Vagina (tissue), 2 donors: ENCODE measurements around the gene MNAT1. TPM values are rescaled to one million over a fixed set of nuclear protein-coding genes. Genes with fewer than 3 reads are reported as not detected.

Source experiments
- DNase-seq, 2 donors: peaks; one replicate each; pipeline ENCODE4 v3.0.0-alpha.2; 2017; ENCODE audit errors: extremely low spot score in 2 of 2
- H3K27ac ChIP-seq: fragments of 200-600 bp; sonication (generic); one replicate; pipeline ENCODE4 v1.5.1; 2019
- H3K27me3 ChIP-seq: fragments of 200-600 bp; sonication (generic); one replicate; pipeline ENCODE4 v1.5.1; 2019
- H3K36me3 ChIP-seq, 2 donors: fragments of 200-600 bp; sonication (generic); one replicate each; pipeline ENCODE4 v1.5.1; 2017 to 2019
- H3K4me1 ChIP-seq: fragments of 200-600 bp; sonication (generic); one replicate; pipeline ENCODE4 v1.5.1; 2019
- H3K4me3 ChIP-seq, 2 donors: fragments of 200-600 bp; sonication (generic); 1 replicate in 1 of 2; 2 replicates in 1 of 2; pipeline ENCODE4 v1.5.1; 2016 to 2019
- H3K9me3 ChIP-seq: fragments of 200-600 bp; sonication (generic); one replicate; pipeline ENCODE4 v1.5.1; 2019
- POLR2A ChIP-seq, 2 donors: fragments of 450-650 bp; IDR thresholded peaks; one replicate each; pipeline ENCODE4 v1.6.1; 2017; ENCODE audit warnings: antibody characterized with exemption in 2 of 2, mild to moderate bottlenecking in 2 of 2, moderate library complexity in 2 of 2
- POLR2AphosphoS5 ChIP-seq, 2 donors: sonication (generic); formaldehyde crosslinking; IDR thresholded peaks; one replicate each; pipeline ENCODE4 v1.9.0; 2017; ENCODE audit warnings: antibody characterized with exemption in 2 of 2, mild to moderate bottlenecking in 2 of 2, low read depth in 1 of 2; ENCODE audit not compliant: insufficient read depth in 1 of 2
- intact Hi-C: fragments of 100-400 bp; cut with DNase I; formaldehyde crosslinking; loops from one replicate; pipeline ENCODE4 v1.15.1; 2023
- small RNA-seq: library from RNA; depleted of rRNA; stranded (forward); fragments of <200 nt; gene quantifications from one replicate; pipeline ENCODE3, GENCODE V24; 2016
- total RNA-seq: library from RNA; depleted of rRNA; stranded (reverse); fragments of >200 nt; gene quantifications from one replicate; pipeline ENCODE4 v1.2.3, GENCODE V29; 2016
- TF ChIP-seq, protein P1 (sequence below), 3 experiments: fragments of 450-650 bp in 2 of 3; fragments of 200-600 bp in 1 of 3; sonication (generic) in 1 of 3; IDR thresholded peaks; one replicate each; pipeline ENCODE4 v1.5.1; 2017 to 2019; ENCODE audit warnings: antibody characterized with exemption in 3 of 3, mild to moderate bottlenecking in 2 of 3, moderate library complexity in 2 of 3

MNAT1 gene
- total RNA-seq, 1 donor from 2014 or later, result 38.1 TPM

DNA sequence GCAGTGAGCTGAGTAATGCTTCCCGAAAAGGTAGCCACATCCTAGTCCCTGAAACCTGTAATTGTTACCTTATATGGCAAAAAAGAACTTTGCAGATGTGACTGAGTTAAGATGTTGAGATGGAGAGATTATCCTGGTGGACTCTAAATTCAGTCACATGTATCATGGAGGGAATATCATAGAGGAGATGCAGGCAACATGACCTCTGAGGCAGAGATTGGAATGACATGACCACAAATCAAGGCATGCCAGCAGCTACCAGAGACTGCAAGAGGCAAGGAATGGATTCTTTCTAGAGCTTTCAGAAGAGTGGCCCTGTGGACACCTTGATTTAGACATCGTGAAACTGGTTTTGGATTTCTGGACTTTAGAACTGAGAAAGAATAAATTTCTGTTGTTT lies 265.0 kb downstream of the MNAT1 start:
- Histone ChIP-seq H3K27me3 (no peaks in the 10 kb centered on the region), H3K4me3 (no peak overlapping the region), H3K4me1 (no peaks in the 10 kb centered on the region), H3K36me3 (peaks cover 0 to 7% of the 10 kb centered on the region in 2 donors), H3K27ac (no peak overlapping the region), H3K9me3 (no peaks in the 10 kb centered on the region)
- TF ChIP-seq, protein P1, sequence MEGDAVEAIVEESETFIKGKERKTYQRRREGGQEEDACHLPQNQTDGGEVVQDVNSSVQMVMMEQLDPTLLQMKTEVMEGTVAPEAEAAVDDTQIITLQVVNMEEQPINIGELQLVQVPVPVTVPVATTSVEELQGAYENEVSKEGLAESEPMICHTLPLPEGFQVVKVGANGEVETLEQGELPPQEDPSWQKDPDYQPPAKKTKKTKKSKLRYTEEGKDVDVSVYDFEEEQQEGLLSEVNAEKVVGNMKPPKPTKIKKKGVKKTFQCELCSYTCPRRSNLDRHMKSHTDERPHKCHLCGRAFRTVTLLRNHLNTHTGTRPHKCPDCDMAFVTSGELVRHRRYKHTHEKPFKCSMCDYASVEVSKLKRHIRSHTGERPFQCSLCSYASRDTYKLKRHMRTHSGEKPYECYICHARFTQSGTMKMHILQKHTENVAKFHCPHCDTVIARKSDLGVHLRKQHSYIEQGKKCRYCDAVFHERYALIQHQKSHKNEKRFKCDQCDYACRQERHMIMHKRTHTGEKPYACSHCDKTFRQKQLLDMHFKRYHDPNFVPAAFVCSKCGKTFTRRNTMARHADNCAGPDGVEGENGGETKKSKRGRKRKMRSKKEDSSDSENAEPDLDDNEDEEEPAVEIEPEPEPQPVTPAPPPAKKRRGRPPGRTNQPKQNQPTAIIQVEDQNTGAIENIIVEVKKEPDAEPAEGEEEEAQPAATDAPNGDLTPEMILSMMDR (IDR thresholded peaks at IDR 0.05), result no peak
- TF ChIP-seq POLR2AphosphoS5 (IDR thresholded peaks at IDR 0.05; ENCODE audit: insufficient read depth in 1 of 2, low read depth in 1 of 2) (no peak), POLR2A (IDR thresholded peaks at IDR 0.05) (no peak)
- intact Hi-C loops, result no loop called here
- DNase-seq, result no peak

DNA sequence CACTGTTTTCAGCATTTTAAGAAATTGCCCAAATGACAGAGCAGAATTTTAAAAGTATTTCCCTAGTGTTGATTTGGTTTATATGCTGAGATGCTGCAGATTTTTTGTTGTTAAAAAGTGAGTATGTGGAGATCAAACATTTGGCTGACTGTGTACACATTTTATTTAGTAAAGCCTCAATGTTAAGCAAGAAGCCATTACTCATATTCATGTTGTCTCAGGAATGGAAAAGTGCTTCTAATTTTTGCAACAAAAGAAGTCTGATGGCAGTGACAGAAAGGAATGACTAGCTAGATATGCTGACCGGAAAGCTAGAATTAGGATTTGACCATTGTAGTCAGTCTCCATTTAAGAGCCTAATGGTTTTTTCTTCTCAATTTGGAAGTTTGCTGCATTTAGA lies 269.0 kb downstream of the MNAT1 start:
- TF ChIP-seq, protein P1 (IDR thresholded peaks at IDR 0.05), result no peak
- TF ChIP-seq POLR2AphosphoS5 (IDR thresholded peaks at IDR 0.05; ENCODE audit: insufficient read depth in 1 of 2, low read depth in 1 of 2) (no peak), POLR2A (IDR thresholded peaks at IDR 0.05) (no peak)
- Histone ChIP-seq H3K4me3 (no peak overlapping the region), H3K4me1 (no peaks in the 10 kb centered on the region), H3K27ac (no peak overlapping the region), H3K36me3 (peaks cover 0 to under 1% of the 10 kb centered on the region in 2 donors), H3K9me3 (no peaks in the 10 kb centered on the region), H3K27me3 (no peaks in the 10 kb centered on the region)
- DNase-seq, result no peak
- intact Hi-C loops, result no loop called here

DNA sequence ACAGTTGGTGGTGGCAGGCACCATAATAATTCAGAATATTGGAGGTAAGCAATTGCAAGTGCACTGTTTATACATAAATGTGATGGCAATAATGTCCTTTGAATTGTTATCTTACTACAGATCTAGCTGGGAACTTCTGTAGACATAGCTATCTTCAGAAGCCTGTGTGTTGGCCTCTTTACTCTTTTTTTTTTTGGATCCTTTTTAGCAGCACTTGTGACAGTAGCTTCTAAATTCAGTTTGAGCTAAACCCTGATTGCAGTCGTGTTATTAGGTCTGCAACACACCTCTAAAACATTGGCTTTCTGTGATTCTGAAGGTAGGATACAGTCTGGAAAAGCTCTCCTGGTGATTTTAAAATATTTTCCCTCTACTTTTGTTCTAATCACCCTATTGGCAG lies 285.0 kb downstream of the MNAT1 start:
- H3K27me3 ChIP-seq, result no peaks in the 10 kb centered on the region
- intact Hi-C loops, result no loop called here
- no peak overlapping the region for H3K4me3 ChIP-seq
- no peak for DNase-seq
- H3K9me3 ChIP-seq, result no peaks in the 10 kb centered on the region
- TF ChIP-seq, protein P1 (IDR thresholded peaks at IDR 0.05), result no peak
- no peak for TF ChIP-seq POLR2AphosphoS5 (IDR thresholded peaks at IDR 0.05; ENCODE audit: insufficient read depth in 1 of 2, low read depth in 1 of 2)
- no peak for TF ChIP-seq POLR2A (IDR thresholded peaks at IDR 0.05)
- no peak overlapping the region for H3K27ac ChIP-seq
- no peaks in the 10 kb centered on the region for H3K4me1 ChIP-seq
- H3K36me3 ChIP-seq, result no peaks in the 10 kb centered on the region

Small RNA genes within 50 kb of the gene (small RNA-seq; reads per million reads assigned to genes)
- not detected for gene RNU6-398P

Other genes with a start within 250 kb of the MNAT1 start
- not detected for gene C14orf39, start 248.7 kb upstream of the MNAT1 start, total RNA-seq
- not detected for gene SIX6, start 225.6 kb upstream of the MNAT1 start, total RNA-seq
- 3.7 TPM for gene SIX1, start 85.3 kb upstream of the MNAT1 start, total RNA-seq
- gene SIX4, start 10.4 kb upstream of the MNAT1 start, total RNA-seq, result 1.5 TPM
- 2.9 TPM for gene TRMT5, start 246.3 kb downstream of the MNAT1 start, total RNA-seq
- 17.2 TPM for gene SLC38A6, start 246.5 kb downstream of the MNAT1 start, total RNA-seq